22Rv1 (cell line): ENCODE measurements around the gene CD3D.

Source experiments
- H3K27ac ChIP-seq: fragments of 450-650 bp; 2 replicates; pipeline ENCODE4 v1.5.1; 2017
- CTCF ChIP-seq: fragments of 450-650 bp; IDR thresholded peaks from 2 replicates; pipeline ENCODE4 v1.5.1; 2017; ENCODE audit warnings: mild to moderate bottlenecking
- ZFX ChIP-seq: fragments of 450-650 bp; IDR thresholded peaks from 2 replicates; pipeline ENCODE4 v1.6.1; 2017; ENCODE audit warnings: antibody characterized with exemption, borderline replicate concordance

Gene CD3D

GRCh38 chr11:118342503-118343161, at the start of gene CD3D:
Gene CD3D (minus strand): TSS chr11:118342705. CDS start chr11:118342607, 98 bp downstream.
- no peak within 1 kb of the TSS for H3K27ac ChIP-seq
- TF ChIP-seq ZFX (no peak), CTCF (no peak)

- H3K27ac ChIP-seq, result no peak overlapping the region
- TF ChIP-seq CTCF (no peak), ZFX (no peak)
Measured at GRCh38 chr11:118383657-118384056, 41.2 kb upstream of the CD3D start.

- H3K27ac ChIP-seq, result no peak overlapping the region
- TF ChIP-seq ZFX (no peak), CTCF (no peak)
Measured at GRCh38 chr11:118382954-118383353, 40.4 kb upstream of the CD3D start.

- TF ChIP-seq ZFX (no peak), CTCF (no peak)
- no peak overlapping the region for H3K27ac ChIP-seq
Measured at GRCh38 chr11:118380571-118380970, 38.1 kb upstream of the CD3D start.

GRCh38 chr11:118379497-118379896, 37.0 kb upstream of the CD3D start:
- H3K27ac ChIP-seq, result no peak overlapping the region
- TF ChIP-seq ZFX (no peak), CTCF (no peak)

GRCh38 chr11:118375978-118376377, 33.5 kb upstream of the CD3D start:
- no peak overlapping the region for H3K27ac ChIP-seq
- TF ChIP-seq CTCF (no peak), ZFX (no peak)

- no peak for TF ChIP-seq CTCF
- no peak for TF ChIP-seq ZFX
- H3K27ac ChIP-seq, result no peak overlapping the region
Measured at GRCh38 chr11:118374729-118375128, 32.2 kb upstream of the CD3D start.
